Hindlimb muscle (tissue), 1 donor: Measurements from ENCODE around the gene CDC27. TPM values are rescaled to one million over a fixed set of nuclear protein-coding genes. Genes with fewer than 3 reads are reported as not detected.
"Not testable (repeated sequence)": the region's sequence is repeated elsewhere in the genome, so short reads cannot be mapped to it uniquely, and the experiment has no call there.

Experiments
- DNase-seq: peaks from one replicate; pipeline ENCODE4 v3.0.0-alpha.2; 2013
- polyA plus RNA-seq: library from polyadenylated mRNA; unstranded; fragments of 120-200 nt; gene quantifications from one replicate; pipeline ENCODE4 v1.2.1, GENCODE V29; 2013; ENCODE audit not compliant: insufficient read length

Gene CDC27
- polyA plus RNA-seq, 1 donor = 44.6 TPM

DNA sequence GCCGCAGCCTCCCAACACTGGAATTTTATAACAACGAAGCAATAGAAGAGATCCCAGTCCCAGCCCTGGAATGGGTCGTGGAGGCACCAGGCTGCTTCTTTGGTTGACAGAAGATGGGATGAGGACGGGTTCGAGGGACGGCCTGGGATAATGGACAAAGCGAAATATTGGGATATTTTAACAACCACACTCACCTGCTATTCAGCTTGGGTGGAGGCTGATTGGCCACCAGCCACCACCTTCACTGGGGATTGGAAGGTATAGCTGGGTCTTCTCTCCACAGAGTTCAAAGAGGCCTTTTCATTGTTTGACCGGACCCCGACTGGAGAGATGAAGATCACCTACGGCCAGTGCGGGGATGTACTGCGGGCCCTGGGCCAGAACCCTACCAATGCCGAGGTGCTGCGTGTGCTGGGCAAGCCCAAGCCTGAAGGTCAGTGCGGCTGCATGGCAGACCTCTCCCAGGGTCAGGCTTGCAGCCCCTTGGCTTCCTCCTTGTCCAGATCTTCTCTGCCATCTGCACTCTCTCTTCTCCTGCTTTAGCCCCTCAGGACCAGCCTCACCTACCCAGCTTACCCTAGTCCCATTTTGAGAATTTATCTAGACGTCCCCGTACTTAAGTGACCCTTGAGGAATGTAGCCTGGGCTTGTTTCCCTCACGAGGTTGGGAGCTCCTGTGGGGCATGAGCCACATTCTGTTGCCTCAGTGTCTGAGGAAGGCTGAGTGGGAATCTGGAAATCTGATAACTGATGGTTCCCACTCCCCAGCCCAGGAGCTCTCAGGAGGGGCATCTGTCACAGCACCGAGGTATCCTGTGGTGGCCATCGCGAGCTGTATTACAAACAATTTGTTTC is 30.8 kb upstream of the CDC27 start:
- DNase-seq = no peak

DNA sequence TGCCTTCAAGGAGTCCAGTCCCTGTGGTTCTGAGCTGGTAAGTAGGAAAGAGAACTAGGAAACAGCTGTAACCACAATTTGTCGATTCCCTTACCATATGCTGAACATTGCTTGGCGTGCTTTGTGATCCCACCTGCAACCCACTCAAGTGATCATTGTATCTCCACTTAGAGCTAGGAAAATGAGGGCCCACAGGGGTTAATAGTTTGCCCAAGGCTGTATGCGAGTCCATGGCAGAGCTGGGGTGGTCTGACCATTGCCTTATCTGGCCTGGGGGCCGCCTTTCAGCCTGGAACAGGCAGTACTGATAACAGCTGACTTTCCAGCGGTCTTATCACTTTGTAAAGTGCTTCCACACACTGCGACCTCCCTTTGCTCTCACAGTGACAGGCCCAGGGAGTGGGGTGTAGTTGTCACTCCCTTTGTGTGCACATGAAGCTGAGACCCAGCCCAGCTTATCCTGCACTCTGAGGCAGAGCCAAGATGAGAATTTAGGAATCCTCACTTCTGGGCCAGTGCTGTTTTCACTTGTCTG is 29.9 kb upstream of the CDC27 start:
- no peak for DNase-seq

DNA sequence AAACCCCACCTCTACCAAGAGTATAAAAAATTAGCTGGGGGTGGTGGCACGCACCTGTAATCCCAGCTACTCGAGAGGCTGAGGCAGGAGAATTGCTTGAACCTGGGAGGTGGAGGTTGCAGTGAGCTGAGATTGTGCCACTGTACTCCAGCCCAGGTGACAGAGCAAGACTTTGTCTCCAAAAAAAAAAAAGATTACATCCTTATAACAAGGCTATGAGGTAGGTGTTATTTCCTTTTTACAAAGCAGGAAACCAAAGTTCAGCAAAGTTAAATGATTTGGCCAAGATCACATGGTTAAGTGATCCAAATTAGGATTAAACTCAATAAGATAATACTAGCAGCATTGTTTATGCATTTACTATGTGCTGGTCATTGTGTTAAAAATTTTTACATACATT is 28.2 kb upstream of the CDC27 start:
- DNase-seq = not testable (repeated sequence)

DNA sequence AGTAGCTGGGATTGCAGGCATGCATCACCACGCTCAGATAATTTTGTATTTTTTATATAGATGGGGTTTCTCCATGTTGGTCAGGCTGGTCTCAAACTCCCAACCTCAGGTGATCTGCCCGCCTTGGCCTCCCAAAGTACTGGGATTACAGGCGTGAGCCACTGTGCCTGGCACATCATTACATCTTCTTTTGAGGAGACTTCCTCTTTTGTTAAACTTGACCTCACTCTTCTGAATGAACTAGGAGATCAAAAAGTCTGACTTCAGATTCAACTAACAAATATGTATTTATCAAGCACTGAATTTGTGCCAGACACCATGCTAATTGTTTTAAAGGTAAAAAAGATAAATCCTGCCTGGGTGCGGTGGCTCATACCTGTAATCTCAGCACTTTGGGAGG is 27.7 kb upstream of the CDC27 start:
- DNase-seq = not testable (repeated sequence)

DNA sequence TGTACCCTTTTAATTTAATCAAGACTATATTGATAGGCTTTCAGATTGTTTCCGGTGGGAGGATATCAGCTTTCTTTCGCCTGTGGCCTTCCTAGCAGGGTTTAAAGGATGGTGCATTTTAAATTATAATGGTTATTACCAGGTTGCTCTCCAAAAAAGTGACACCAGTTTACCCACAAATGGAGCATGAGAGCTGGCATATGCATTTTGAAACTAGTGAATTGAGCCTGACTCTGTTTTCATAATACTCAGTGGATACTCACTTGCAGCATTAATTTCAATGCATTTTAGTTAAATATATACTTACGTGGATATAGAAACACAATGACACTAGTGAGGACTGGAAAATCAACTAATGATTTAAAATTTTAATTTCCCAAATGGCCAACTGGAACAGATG is 25.8 kb upstream of the CDC27 start:
- no peak for DNase-seq

DNA sequence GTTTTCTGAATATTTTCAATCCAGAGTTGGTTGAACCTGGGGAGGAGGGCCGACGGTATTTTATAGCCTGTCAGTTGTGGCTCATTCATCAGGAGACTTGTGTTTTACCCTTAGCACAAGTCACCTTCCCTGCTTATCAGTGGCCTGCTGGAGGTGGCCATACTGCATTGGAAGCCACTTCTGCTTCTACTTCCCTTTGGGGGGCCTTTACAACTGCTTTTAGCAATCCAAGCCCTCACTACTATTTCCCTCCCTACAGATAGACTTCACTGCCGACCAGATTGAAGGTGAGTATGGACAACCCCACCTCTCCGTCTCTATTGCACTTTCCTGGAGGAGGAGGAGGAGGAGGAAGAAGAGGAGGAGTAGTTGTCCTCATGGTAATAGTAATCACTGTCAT is 24.4 kb upstream of the CDC27 start:
- no peak for DNase-seq

DNA sequence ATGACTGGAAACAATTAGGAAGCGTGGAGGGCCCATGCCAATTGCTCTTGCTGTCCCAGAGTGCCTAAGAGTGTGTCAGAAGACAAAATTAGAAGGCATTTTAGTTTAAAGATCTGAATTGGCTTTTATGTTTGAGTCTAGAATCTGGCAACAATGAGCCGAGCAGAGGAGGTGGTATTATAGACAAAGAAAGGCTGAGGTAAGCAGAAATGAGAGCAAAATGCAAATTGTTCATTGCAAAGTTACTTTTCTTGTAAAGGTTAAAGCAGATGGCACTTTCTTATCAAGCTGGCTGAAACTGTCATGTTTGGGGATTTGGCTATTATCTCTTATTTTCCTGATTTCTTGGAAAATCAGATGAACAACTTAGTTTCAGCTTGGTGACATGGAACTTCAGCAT is 23.4 kb upstream of the CDC27 start:
- DNase-seq = no peak

DNA sequence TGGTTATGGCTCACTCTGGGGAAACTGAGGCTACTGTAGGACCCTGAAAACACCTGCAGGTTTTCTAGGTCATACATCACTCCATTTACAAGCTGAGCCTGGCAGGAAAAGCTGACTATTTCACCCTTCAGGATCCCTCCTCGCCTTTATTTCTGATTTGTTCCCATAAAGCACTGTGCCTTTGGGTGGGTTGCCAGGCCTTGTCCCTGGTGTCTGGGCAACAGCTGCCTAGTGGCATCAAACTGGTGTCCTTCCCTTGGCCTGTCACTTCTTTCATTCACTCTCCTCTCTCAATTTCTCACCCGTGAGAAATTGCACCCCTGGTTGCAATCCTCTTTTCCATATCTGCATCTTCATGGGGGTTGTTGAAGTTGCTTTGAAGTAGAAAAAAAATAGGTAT is 21.7 kb upstream of the CDC27 start:
- no peak for DNase-seq

DNA sequence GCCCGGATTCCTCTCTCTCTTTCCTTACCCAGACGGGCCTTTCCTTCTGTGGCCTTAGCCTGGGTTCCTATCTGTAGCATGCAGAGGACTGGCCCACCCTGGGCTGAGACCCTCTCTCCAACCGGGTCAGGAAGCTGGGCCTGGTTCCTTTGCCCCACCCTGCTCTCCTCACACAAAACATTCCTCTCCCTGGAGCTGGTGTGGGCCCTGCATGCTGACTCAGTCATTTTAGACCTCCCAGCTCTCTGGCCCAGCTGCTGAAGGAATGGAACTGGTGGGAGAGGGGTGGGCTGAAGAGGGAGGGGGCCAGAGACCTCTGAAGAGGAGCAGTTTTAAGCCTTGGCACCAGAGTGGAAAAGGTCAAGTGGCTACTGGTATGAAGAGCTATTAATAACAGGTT is 21.0 kb upstream of the CDC27 start:
- no peak for DNase-seq

DNA sequence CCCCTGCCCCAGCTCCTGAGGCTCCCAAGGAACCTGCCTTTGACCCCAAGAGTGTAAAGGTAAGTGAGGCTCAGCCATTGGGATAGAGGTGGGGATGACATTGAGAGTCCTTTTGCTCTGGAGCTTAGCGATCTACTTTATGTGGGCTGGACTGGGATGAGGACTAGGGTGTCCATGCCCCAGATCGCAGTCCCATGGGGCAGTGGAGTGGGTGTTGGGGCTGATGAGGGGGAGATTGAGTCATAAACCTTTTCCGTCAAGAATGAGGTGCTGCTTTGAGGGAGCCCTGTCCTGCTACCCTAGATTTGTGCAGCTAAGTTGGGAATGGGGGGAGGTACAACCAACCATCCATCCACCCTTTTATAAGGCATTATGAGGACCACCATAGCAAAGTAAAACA is 20.4 kb upstream of the CDC27 start:
- no peak for DNase-seq

DNA sequence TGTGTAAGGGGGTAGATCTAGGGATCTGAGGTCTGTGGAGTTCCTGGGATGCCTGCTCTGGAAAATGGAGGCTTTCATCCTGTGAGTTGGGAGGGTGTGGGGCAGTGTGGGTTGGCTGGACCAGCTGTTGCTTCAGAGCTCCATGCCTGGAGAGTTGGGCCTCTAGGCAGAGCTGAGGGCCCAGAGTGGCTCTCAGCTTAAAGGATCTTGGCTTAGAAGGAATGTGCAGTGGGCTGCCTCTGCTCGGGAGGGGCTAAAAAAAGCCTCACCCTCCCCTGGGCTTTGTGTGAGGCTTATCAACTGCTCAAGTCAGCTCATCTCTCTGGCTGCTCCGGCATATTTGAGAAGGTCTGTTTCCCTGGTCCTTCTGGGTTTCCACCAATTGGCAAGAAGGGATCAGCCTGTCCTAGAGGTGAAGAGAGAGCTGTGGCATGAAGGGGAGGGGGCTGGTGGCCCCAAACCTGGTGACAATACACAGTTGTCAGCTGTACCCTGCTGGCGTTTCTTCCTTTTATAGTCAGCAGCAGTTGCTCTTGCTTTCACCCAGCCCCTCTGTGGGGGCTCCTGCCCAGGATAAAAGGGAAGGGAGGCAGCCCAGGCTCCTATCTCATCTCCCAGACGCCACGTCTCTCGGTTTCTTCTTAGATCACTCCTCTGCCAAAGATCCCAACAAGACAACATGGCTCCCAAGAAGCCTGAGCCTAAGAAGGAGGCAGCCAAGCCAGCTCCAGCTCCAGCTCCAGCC is 19.8 kb upstream of the CDC27 start, which contains the start of gene MYL4:
MYL4 (plus strand) TSS at position 605 of the 745 bp plus-strand sequence; CDS start at position 680, 75 bp downstream.
- DNase-seq = no peak

DNA sequence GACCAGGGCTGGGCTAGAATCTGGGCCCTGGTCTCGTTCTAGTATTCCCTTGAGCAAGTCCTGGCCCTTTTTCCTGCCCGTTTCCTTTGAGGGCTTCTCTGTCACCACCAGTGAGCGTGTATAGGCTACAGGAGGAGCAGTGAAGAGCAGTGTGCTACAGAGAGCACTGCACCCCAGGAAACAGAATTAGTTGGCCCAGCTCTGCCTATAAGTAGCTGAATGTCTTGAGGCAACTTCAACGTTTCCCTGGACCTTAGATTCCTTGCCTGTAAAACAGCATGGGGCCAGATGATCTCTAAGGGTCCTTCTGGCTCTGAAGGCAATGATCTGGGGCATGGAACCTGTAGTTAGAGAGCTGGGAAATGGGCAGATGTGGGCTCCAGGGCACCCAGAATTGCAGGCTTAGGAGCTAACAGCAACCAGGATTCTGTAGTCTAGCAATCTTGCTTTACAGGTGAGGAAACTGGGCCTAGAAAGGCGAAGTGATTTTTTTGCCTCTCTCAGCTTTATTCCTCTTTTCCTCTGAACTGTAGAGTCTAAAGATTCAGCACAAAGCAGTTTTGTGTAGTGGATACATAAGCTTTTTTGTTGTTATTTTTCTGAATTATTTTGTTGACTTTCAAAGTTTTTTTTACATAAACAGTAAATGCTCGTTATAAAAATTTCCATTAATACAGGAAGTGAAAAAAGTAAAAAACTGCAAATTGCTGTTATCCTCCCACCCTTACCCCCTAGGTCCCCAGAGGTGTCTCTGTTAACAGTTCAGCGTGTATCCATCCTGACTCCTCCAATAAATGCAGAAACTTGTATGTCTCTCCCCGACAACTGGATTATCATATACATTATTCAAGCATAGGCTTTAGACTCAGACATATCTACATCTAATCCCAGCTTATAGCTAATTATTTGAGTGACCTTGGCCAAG is 18.3 kb upstream of the CDC27 start:
- no peak for DNase-seq

DNA sequence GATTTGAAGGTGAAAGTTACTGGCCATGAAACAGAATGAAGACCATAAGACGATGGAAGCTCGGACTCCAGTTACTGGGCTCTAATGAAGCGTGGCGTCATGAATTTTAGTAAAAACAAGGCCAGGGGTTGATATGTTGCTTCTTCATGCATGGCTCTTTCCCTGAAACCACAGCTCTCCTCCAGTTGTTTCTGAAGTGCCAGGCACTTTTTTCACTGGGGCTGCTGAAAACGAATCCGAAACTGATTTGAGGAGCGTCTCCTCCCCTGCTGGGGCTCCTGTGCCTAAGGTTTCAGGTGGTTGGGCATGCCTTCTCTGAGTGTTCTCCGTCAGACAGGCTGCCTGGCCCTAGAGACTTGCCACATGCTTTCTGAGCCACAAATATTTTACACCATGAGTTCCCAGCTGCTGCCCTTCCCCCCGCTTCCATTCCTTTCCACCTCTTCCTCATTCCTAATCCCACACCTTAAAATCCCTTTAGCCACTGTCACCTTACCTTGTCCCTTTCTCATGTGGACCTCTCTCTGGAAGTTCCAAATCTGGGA is 16.4 kb upstream of the CDC27 start:
- DNase-seq = no peak

DNA sequence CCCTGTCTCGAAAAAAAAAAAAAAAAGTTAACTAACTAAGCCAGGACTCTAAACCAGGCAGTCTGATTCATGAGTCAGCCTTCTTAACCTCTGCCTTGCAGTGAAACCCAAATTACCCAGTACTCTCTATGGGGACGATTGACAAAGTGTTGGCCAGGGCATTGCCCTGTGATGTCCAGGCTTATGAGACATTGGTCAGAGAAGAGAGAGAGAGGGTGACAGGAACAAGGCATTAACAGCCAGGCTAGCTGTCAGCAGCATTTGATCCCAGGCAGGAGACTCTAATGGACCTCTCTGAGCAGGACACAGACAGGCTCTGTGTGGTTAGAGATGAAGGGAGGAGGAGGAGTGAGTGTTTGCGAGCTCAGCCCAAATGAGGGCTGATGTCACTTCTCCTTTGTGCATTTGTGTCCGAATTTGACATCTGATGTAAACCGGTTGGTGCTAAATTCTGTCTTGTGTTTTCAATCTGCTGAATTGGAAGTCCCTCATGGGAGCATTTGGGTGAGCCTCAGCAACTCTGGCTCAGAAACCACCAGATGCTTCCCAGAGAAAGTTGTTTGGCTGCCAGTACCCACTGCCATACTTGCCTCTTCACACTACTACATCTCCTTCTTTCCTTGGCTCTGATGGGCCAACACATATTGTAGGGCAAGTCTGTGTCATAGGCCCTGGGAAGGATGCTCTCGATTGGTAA is 15.8 kb upstream of the CDC27 start:
- DNase-seq = no peak

DNA sequence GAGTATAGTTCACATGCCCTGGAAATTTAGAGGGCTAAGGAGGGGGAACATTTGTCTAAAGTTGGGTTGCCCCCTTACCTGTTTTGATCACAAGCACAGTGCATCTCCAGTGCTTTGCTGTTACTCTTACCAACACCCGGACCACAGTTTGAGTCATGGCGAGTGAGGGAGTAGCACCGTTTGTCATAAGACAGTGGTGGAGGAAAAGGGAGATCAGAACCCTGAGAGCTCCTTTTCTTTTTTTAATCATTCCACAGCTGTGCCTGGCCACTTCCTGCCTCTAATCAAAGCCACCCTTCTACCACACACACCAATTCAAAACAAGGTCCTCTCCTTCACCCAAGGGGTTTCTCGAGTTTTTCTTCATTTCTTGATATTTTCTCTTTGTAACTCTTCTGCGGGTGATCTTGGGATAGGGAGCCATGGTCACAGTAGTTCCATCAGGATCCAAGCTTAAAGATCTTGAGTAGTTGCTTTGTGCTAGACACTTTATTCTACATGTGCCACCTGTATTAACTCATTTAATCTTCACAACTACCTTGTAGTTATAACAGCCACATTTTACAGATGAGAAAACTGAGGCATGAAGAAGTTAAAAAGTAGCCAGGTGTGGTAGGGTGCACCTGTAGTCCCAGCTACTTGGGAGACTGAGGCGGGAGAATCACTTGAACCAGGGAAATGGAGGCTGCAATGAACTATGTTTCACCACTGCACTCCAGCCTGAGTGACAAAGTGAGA is 15.1 kb upstream of the CDC27 start:
- no peak for DNase-seq

DNA sequence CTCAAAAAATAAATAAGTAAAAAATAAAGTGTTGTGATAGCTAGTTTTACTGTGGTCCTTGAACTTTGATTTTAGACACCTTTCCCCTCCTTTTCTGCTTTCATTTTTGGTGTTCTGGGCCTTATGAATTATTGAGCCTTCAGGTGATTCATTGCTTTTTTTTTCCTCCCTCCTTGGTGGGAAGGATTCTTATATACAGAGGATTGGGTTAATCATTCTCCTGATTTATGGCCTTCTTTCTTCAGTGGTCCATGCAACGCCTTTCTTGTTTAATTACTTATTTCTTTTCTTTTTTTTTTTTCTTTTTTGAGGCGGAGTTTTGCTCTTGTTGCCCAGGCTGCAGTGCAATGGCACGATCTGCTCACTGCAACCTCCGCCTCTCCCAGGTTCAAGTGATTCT is 12.1 kb upstream of the CDC27 start:
- DNase-seq = no peak

DNA sequence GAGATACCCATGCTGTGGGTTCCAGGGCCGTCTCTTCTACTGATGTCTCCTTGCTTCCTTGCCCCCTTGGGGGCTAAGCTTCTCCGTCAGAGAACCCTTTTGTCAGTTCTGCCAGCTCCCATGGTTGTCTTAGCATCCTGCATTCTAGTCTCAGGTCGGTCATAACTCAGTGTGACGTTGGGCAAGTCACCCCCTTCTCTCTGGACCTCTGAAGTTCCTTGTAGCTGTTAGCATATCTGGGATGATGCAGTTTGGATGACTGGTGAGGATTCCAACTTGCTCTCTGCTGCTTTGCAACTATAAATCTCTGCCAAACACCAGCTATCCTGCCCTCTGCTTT is 11.2 kb upstream of the CDC27 start:
- DNase-seq = no peak

DNA sequence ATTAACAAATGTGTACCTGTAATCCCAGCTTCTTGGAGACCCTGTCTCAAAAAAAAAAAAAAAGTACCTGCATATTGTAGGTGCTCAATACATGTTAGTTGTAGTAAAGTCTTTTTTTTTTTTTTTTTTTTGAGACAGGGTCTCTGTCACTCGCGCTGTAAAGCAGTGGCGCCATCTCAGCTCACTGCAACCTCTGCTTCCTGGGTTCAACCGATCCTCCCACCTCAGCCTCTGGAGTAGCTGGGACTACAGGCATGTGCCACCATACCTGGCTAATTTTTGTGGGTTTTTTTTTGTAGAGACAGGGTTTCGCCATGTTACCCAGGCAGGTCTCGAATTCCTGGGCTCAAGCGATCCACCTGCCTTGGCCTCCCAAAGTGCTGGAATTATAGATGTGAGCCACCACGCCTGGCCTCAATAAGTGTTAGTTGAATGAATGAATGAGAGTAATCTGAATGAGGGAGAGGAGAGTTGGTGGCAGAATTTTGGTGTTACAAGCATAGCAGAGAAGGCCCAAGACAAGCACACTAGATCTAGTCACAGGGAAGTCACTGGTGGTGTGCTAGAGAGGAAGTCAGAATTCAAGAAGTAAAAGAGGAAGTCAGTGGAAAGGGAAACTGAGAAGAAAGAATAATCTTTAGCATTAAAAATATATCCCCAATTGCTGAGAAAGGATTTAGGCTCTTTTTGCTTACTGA is 10.7 kb upstream of the CDC27 start:
- DNase-seq = no peak

DNA sequence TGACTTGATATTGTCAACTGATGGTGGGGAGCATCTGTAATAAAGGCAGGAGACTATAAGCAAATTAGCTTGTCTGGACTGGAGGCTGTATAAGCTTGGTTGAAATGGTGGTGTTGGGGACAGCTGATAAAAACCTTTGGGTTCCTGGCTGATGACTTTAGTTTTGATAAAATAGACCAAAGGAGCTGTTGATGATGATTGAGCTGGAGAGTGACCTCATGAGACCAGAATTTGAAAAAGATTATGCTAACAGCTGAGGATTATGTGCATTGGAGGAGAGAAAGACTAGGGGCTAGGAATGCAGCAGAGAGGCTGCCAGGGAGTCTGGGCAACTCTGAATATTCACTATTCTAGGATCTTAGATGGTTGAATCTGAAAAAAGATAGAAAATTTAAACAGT is 8.7 kb upstream of the CDC27 start:
- no peak for DNase-seq

DNA sequence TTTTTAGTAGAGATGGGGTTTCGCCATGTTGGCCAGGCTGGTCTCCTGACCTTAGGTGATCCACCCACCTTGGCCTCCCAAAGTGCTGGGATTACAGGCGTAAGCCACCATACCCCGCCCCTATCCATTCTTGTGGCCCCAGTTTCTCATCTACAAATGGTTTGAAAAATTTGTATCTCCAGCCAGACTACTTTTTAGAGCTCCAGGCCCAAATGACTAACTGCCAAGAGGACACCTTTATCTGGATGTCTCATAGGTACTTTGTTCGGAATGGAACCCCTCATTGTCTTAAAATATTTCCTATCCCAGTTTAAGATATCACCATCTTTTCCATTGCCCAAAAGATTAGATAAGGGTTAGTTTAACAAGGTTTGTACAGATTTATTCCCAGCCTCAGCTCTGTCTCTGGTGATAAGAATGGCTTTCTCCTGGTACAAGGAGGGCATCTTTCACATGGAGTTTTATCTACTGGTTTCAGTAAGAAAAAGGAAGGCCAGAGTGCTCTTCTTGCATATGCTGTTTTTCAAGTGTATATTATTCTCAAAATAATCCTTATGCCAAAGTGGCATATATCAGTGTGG is 4.9 kb upstream of the CDC27 start:
- no peak for DNase-seq
